Osteoblast (primary cell): ENCODE measurements around the gene GALNT16. TPM values are rescaled to one million over a fixed set of nuclear protein-coding genes. Genes with fewer than 3 reads are reported as not detected.

Source experiments
- DNase-seq: peaks from one replicate; pipeline ENCODE4 v3.0.0; 2011; ENCODE audit warnings: low spot score, mixed read lengths; ENCODE audit not compliant: insufficient read length; ENCODE audit errors: missing footprints
- H2AFZ ChIP-seq: 2 replicates; pipeline ENCODE4 v1.6.0; 2011; ENCODE audit warnings: mild to moderate bottlenecking, low read length
- H3K27ac ChIP-seq: 2 replicates; pipeline ENCODE4 v1.5.1; 2011; ENCODE audit warnings: mild to moderate bottlenecking, low read depth, low read length, moderate library complexity
- H3K27me3 ChIP-seq: 2 replicates; pipeline ENCODE4 v1.6.0; 2012; ENCODE audit warnings: mild to moderate bottlenecking, control low read depth, inconsistent platforms, low read length, moderate library complexity; ENCODE audit not compliant: insufficient read depth
- H3K36me3 ChIP-seq: 2 replicates; pipeline ENCODE4 v1.5.1; 2011; ENCODE audit warnings: mild to moderate bottlenecking, low read length, control low read depth, moderate library complexity; ENCODE audit not compliant: insufficient read depth
- H3K4me1 ChIP-seq: 2 replicates; pipeline ENCODE4 v1.5.1; 2011; ENCODE audit warnings: mild to moderate bottlenecking, low read length, control low read depth, moderate library complexity; ENCODE audit not compliant: insufficient read depth
- H3K4me2 ChIP-seq: 2 replicates; pipeline ENCODE4 v1.6.0; 2011; ENCODE audit warnings: mild to moderate bottlenecking, low read length; ENCODE audit not compliant: insufficient read depth
- H3K4me3 ChIP-seq: fragments of 200-600 bp; sonication (generic); 3 replicates; pipeline ENCODE4 v1.5.1; 2012; ENCODE audit warnings: mild to moderate bottlenecking, low read length, inconsistent platforms; ENCODE audit not compliant: insufficient read depth
- H3K79me2 ChIP-seq: 2 replicates; pipeline ENCODE4 v1.6.0; 2012; ENCODE audit warnings: mild to moderate bottlenecking, low read length, control low read depth, inconsistent platforms; ENCODE audit not compliant: insufficient read depth
- H3K9me3 ChIP-seq: 2 replicates; pipeline ENCODE4 v1.5.1; 2011; ENCODE audit warnings: low read depth, low read length, control low read depth
- H4K20me1 ChIP-seq: 2 replicates; pipeline ENCODE4 v1.6.0; 2012; ENCODE audit warnings: mild to moderate bottlenecking, low read length, control low read depth; ENCODE audit not compliant: insufficient read depth
- CTCF ChIP-seq: IDR thresholded peaks from 2 replicates; pipeline ENCODE4 v1.5.1; 2011; ENCODE audit warnings: mild to moderate bottlenecking, low read depth, low read length, moderate library complexity; ENCODE audit errors: extremely low read depth
- total RNA-seq: library from RNA; depleted of rRNA; stranded (reverse); fragments of >200 nt; gene quantifications from 2 replicates; pipeline ENCODE4 v1.2.3, GENCODE V29; 2012

The GALNT16 gene
- total RNA-seq, 1 donor: 4.0 TPM

DNA sequence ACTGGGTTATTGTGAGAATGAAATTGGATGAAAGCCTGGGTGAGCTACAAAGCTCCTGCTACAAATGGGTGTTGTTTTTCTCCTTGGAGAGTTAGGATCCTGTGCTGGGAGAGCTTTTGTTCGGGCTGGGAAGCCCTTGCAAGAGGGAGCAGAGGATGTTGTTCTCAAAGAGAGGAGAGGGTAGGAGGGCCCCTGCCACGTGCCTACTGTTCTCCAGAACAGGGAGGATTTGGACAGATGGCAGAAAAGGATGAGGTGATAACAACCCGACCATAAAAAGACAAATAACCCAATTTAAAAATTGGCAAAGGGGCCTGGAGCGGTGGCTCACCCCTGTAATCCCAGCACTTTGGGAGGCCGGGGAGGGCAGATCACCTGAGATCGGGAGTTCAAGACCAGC, 68.8 kb downstream of the GALNT16 start:
- H3K4me3 ChIP-seq: no peak overlapping the region
- no peaks in the 10 kb centered on the region for H3K4me1 ChIP-seq
- DNase-seq: no peak
- H3K79me2 ChIP-seq: no peaks in the 10 kb centered on the region
- no peaks in the 10 kb centered on the region for H3K36me3 ChIP-seq
- no peak for TF ChIP-seq CTCF
- H3K4me2 ChIP-seq: no peak overlapping the region
- no peaks in the 10 kb centered on the region for H3K27me3 ChIP-seq
- H4K20me1 ChIP-seq: no peaks in the 10 kb centered on the region
- H3K9me3 ChIP-seq: no peaks in the 10 kb centered on the region
- H3K27ac ChIP-seq: no peak overlapping the region
- H2AFZ ChIP-seq: no peak overlapping the region

GRCh38 chr14:69331206-69331605, 71.2 kb downstream of the GALNT16 start:
- Histone ChIP-seq H3K4me1 (no peaks in the 10 kb centered on the region), H4K20me1 (no peaks in the 10 kb centered on the region), H3K27me3 (peaks cover 4% of the 10 kb centered on the region), H3K79me2 (no peaks in the 10 kb centered on the region), H3K4me3 (no peak overlapping the region), H3K36me3 (no peaks in the 10 kb centered on the region), H3K9me3 (no peaks in the 10 kb centered on the region), H3K4me2 (no peak overlapping the region), H3K27ac (no peak overlapping the region), H2AFZ (no peak overlapping the region)
- no peak for TF ChIP-seq CTCF
- peak; percentile 68 for DNase-seq

DNA sequence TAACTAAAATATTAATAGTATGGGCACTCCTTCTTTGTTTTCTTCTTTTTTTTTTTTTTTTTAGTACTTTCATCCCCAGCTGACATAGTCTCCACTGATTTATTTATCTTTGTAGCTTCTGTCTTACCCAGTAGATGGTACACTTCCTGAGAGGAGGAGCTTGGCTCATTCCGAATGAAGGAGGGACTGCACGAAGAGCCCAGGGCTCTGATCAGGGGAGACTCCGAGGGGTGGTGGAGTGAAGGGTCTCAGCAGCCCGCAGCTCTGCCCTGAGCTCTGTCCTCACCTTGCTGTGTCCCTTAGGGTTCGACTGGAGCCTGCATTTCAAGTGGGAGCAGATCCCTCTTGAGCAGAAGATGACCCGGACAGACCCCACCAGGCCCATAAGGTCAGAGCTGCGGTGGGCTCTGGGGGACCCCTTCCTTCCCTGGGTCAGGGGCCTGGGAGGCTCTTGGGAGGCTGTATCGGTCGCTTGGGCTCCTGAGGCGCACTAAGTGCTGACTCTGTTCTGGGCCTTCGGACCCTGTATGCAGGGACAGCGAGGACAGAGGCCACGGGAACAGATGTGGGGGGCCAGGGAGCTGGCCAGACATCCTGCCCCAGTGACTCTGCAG, 72.9 kb downstream of the GALNT16 start:
- no peaks in the 10 kb centered on the region for H3K36me3 ChIP-seq
- H3K9me3 ChIP-seq: no peaks in the 10 kb centered on the region
- no peaks in the 10 kb centered on the region for H3K79me2 ChIP-seq
- H3K4me2 ChIP-seq: no peak overlapping the region
- H3K27me3 ChIP-seq: peaks cover 4% of the 10 kb centered on the region
- H3K4me1 ChIP-seq: no peaks in the 10 kb centered on the region
- DNase-seq: peak; percentile 17
- H3K27ac ChIP-seq: no peak overlapping the region
- no peak for TF ChIP-seq CTCF
- no peaks in the 10 kb centered on the region for H4K20me1 ChIP-seq
- no peak overlapping the region for H3K4me3 ChIP-seq
- no peak overlapping the region for H2AFZ ChIP-seq

DNA sequence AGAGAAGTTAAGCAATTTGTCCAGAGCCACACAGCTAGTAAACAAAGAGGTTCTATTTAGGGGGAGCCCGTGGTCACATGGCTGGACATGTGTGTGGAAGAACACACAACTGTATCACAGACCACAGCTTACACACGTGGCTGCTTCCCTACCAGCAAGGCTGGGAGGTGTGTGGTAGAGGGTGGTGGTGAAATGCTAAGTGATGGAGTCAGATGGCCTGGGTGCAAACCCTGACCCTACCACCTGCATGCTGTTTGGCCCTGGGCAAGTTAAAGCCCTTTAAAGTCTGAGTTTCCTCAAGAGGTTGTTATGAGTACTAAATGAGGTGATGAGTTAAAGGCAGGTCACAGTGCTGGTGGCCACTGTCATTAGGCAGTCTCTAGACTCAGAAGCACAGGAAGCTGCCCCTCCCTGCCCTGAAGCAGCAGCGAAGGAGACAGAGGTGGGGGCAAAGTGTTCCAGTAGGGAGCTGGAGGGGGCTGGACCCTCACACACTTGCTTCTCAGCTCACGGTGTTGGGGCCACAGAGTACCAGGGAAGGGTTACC, 73.9 kb downstream of the GALNT16 start:
- no peaks in the 10 kb centered on the region for H3K4me1 ChIP-seq
- H4K20me1 ChIP-seq: no peaks in the 10 kb centered on the region
- peak; percentile 41 for DNase-seq
- no peak overlapping the region for H3K27ac ChIP-seq
- H3K79me2 ChIP-seq: no peaks in the 10 kb centered on the region
- no peaks in the 10 kb centered on the region for H3K9me3 ChIP-seq
- peaks cover 11% of the 10 kb centered on the region for H3K27me3 ChIP-seq
- H2AFZ ChIP-seq: no peak overlapping the region
- no peaks in the 10 kb centered on the region for H3K36me3 ChIP-seq
- H3K4me2 ChIP-seq: no peak overlapping the region
- no peak for TF ChIP-seq CTCF
- no peak overlapping the region for H3K4me3 ChIP-seq
